ENCODE measurements around the gene ADGRD1.

DNA sequence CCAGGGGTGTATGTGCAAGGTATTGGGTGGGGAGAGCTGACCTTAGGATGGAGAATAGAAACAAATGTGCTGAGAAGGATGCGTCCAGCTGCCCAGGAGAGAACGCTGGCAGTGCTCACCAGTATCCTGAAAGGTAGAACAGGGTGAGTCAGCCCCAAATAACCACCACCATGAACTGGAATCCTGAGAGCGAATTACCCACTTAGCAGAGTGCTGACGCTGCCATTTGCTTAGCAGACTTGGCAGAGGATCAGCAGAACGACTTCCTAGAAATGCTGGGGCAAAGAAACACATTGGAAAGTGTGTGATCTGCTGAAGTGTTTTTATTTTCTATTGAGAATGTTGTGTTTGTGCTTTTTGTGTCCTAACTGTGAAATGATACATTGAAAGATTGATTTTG is 213.6 kb downstream of the ADGRD1 start:
- TF ChIP-seq GATA2 (IDR thresholded peaks at IDR 0.05; ENCODE audit: low read depth, low read length) (no peak), GATA3 (IDR thresholded peaks at IDR 0.05; ENCODE audit: low read depth, low read length) (no peak)

All from SH-SY5Y (cell line).